Activated effector memory CD4-positive, alpha-beta T cell treated with Interleukin-2 at 50 U/mL for 16 hours (primary cell): Measurements from ENCODE around the gene GOLGA3.
A peak's percentile ranks its signal among the peaks of the same experiment; 100 is the strongest.
"Not testable (repeated sequence)": the region's sequence is repeated elsewhere in the genome, so short reads cannot be mapped to it uniquely, and the experiment has no call there.

Experiments
- DNase-seq: peaks from one replicate; pipeline ENCODE4 v3.0.0-alpha.2; 2020

Gene GOLGA3

GRCh38 chr12:132828706-132829534, at the start of gene GOLGA3:
TSS of gene GOLGA3 (minus strand) at chr12:132828869. CDS start at chr12:132822128, 6,741 bp downstream.
- DNase-seq = peak; percentile 91

- DNase-seq = not testable (repeated sequence)
Observed at GRCh38 chr12:132874620-132875019, 46.0 kb upstream of the GOLGA3 start.

- DNase-seq = no peak
Observed at GRCh38 chr12:132874175-132874574, 45.5 kb upstream of the GOLGA3 start.

GRCh38 chr12:132873724-132874123, 45.1 kb upstream of the GOLGA3 start:
- no peak for DNase-seq

GRCh38 chr12:132872975-132873421, 44.3 kb upstream of the GOLGA3 start:
- peak; percentile 6 for DNase-seq

- DNase-seq = no peak
Observed at GRCh38 chr12:132872073-132872855, 43.6 kb upstream of the GOLGA3 start.

GRCh38 chr12:132869551-132869950, 40.9 kb upstream of the GOLGA3 start:
- DNase-seq = no peak

- no peak for DNase-seq
Observed at GRCh38 chr12:132866251-132866828, 37.7 kb upstream of the GOLGA3 start.

GRCh38 chr12:132861558-132861957, 32.9 kb upstream of the GOLGA3 start:
- DNase-seq = no peak

GRCh38 chr12:132858718-132859266, 30.1 kb upstream of the GOLGA3 start:
- DNase-seq = no peak

GRCh38 chr12:132857019-132857418, 28.4 kb upstream of the GOLGA3 start:
- DNase-seq = not testable (repeated sequence)

- DNase-seq = no peak
Observed at GRCh38 chr12:132856581-132856980, 27.9 kb upstream of the GOLGA3 start.

GRCh38 chr12:132855211-132855610, 26.5 kb upstream of the GOLGA3 start:
- DNase-seq = not testable (repeated sequence)

GRCh38 chr12:132853285-132854092, 24.8 kb upstream of the GOLGA3 start:
- no peak for DNase-seq

- DNase-seq = no peak
Observed at GRCh38 chr12:132852496-132852895, 23.8 kb upstream of the GOLGA3 start.

- no peak for DNase-seq
Observed at GRCh38 chr12:132851465-132851864, 22.8 kb upstream of the GOLGA3 start.

- DNase-seq = no peak
Observed at GRCh38 chr12:132850291-132850690, 21.6 kb upstream of the GOLGA3 start.

GRCh38 chr12:132848521-132848920, 19.9 kb upstream of the GOLGA3 start:
- DNase-seq = no peak

- DNase-seq = no peak
Observed at GRCh38 chr12:132847363-132848356, 19.0 kb upstream of the GOLGA3 start.

- DNase-seq = not testable (repeated sequence)
Observed at GRCh38 chr12:132844681-132845080, 16.0 kb upstream of the GOLGA3 start.
